B cell (primary cell): ENCODE measurements around the gene SIDT2. TPM values are rescaled to one million over a fixed set of nuclear protein-coding genes. Genes with fewer than 3 reads are reported as not detected.

Experiments used
- ATAC-seq: fragments of 200-7000 bp; cut with Tn5 transposase; one replicate; pipeline ENCODE4 v1.10.0; 2021; ENCODE audit warnings: low read depth, mild to moderate bottlenecking, moderate number of reproducible peaks, moderate library complexity
- CTCF ChIA-PET: fragments of 350-600 bp; sonication (Branson Sonifier 250); formaldehyde crosslinking; loops from one replicate; lab custom pipeline; 2021; ENCODE audit warnings: antibody characterized with exemption, inconsistent platforms; lab: Charles Lee
- POLR2A ChIA-PET: fragments of 350-600 bp; sonication (Branson Sonifier 250); formaldehyde crosslinking; loops from one replicate; lab custom pipeline; 2021; ENCODE audit warnings: antibody characterized with exemption; lab: Charles Lee
- DNase-seq: peaks from one replicate; pipeline ENCODE4 v3.0.0; 2013
- H2AFZ ChIP-seq: 2 replicates; pipeline ENCODE4 v1.6.1; 2012; ENCODE audit warnings: mild to moderate bottlenecking, low read depth, low read length; ENCODE audit not compliant: insufficient read depth, poor library complexity, severe bottlenecking
- H3K27ac ChIP-seq, 2 donors: 1 replicate in 1 of 2; 2 replicates in 1 of 2; pipeline ENCODE4 v1.5.1; 2012 to 2013; ENCODE audit warnings: low read length in 2 of 2, mild to moderate bottlenecking in 2 of 2, moderate library complexity in 1 of 2
- H3K27me3 ChIP-seq, 4 experiments: fragments of 200-600 bp in 1 of 4; sonication (generic) in 1 of 4; replicated peaks in 1 of 4; 1 replicate in 2 of 4; 2 replicates in 2 of 4; pipeline versions ENCODE4 v1.6.1 to v1.7.0; 2013 to 2016; ENCODE audit warnings: low read length in 3 of 4, mild to moderate bottlenecking in 2 of 4, mixed read lengths in 1 of 4, moderate library complexity in 1 of 4; ENCODE audit not compliant: insufficient read depth in 4 of 4, control insufficient read depth in 3 of 4; ENCODE audit errors: control extremely low read depth in 1 of 4
- H3K36me3 ChIP-seq, 2 experiments: replicated peaks in 1 of 2; 1 replicate in 1 of 2; 2 replicates in 1 of 2; pipeline versions ENCODE4 v1.6.1 to v1.7.1; 2013; ENCODE audit warnings: low read length in 1 of 2; ENCODE audit not compliant: insufficient read depth in 2 of 2, control insufficient read depth in 1 of 2; ENCODE audit errors: control extremely low read depth in 1 of 2, extremely low read depth in 1 of 2
- H3K4me1 ChIP-seq, 2 donors: fragments of 200-600 bp in 1 of 2; sonication (generic) in 1 of 2; 1 replicate in 1 of 2; 2 replicates in 1 of 2; pipeline versions ENCODE4 v1.5.1 to v1.6.1; 2013 to 2017; ENCODE audit warnings: low read length in 2 of 2; ENCODE audit not compliant: control insufficient read depth in 2 of 2, insufficient read depth in 2 of 2
- H3K4me2 ChIP-seq: replicated peaks from 2 replicates; pipeline ENCODE3; 2012; ENCODE audit warnings: mild to moderate bottlenecking, low read depth, low read length; ENCODE audit not compliant: poor library complexity, severe bottlenecking
- H3K4me3 ChIP-seq, 5 experiments: fragments of 200-600 bp in 1 of 5; sonication (generic) in 1 of 5; 1 replicate in 3 of 5; 2 replicates in 2 of 5; pipeline versions ENCODE4 v1.5.1 to v1.7.0; 2011 to 2016; ENCODE audit warnings: low read length in 4 of 5, mild to moderate bottlenecking in 4 of 5, low read depth in 2 of 5, control low read depth in 1 of 5, moderate library complexity in 1 of 5; ENCODE audit not compliant: insufficient read depth in 1 of 5; ENCODE audit errors: control extremely low read depth in 1 of 5, extremely low read depth in 1 of 5
- H3K79me2 ChIP-seq: fragments of 200-600 bp; sonication (generic); one replicate; pipeline ENCODE4 v1.6.0; 2016; ENCODE audit warnings: low read length; ENCODE audit not compliant: control insufficient read depth, insufficient read depth
- H3K9ac ChIP-seq: fragments of 200-600 bp; sonication (generic); 2 replicates; pipeline ENCODE4 v1.6.1; 2017; ENCODE audit warnings: mild to moderate bottlenecking, low read length, moderate library complexity
- H3K9me3 ChIP-seq, 3 donors: one replicate each; pipeline versions ENCODE4 v1.6.1 to v1.7.1; 2013; ENCODE audit warnings: low read length in 2 of 3; ENCODE audit not compliant: control insufficient read depth in 2 of 3, insufficient read depth in 1 of 3; ENCODE audit errors: control extremely low read depth in 1 of 3
- H4K20me1 ChIP-seq: 2 replicates; pipeline ENCODE4 v1.6.0; 2012; ENCODE audit warnings: mild to moderate bottlenecking, low read length; ENCODE audit not compliant: insufficient read depth, control insufficient read depth, poor library complexity, severe bottlenecking
- H3K27ac Mint-ChIP-seq: one replicate; pipeline ENCODE4 v1.8.0; 2021; ENCODE audit warnings: mixed read lengths
- H3K27me3 Mint-ChIP-seq: one replicate; pipeline ENCODE4 v1.8.0; 2021; ENCODE audit warnings: mixed read lengths
- H3K4me1 Mint-ChIP-seq: one replicate; pipeline ENCODE4 v1.8.0; 2021; ENCODE audit warnings: mixed read lengths
- H3K4me3 Mint-ChIP-seq: one replicate; pipeline ENCODE4 v1.8.0; 2021; ENCODE audit warnings: mixed read lengths
- H3K9me3 Mint-ChIP-seq: one replicate; pipeline ENCODE4 v1.8.0; 2022; ENCODE audit warnings: mixed read lengths; ENCODE audit not compliant: insufficient read depth
- CTCF ChIP-seq: fragments of 200-600 bp; IDR thresholded peaks from one replicate; pipeline ENCODE4 v1.8.0; 2022; ENCODE audit warnings: antibody characterized with exemption, mild to moderate bottlenecking
- EZH2 ChIP-seq: IDR thresholded peaks from 2 replicates; pipeline ENCODE4 v1.6.1; 2012; ENCODE audit warnings: borderline replicate concordance, low read depth, mild to moderate bottlenecking, moderate library complexity, low read length; ENCODE audit not compliant: insufficient read depth, poor library complexity, severe bottlenecking
- WGBS: methylation state at CpG from one replicate; pipeline ENCODE4 v1.1.5; 2013; ENCODE audit warnings: missing lambda C conversion rate; ENCODE audit not compliant: insufficient coverage; 5-methylcytosine and 5-hydroxymethylcytosine counted together
- intact Hi-C: fragments of 100-400 bp; cut with micrococcal nuclease; formaldehyde crosslinking; loops from one replicate; pipeline ENCODE4 v1.10.0; 2022
- polyA plus RNA-seq: library from polyadenylated mRNA; depleted of rRNA; stranded (reverse); fragments of >200 nt; gene quantifications from 2 replicates; pipeline ENCODE4 v1.2.3, GENCODE V29; 2012
- total RNA-seq, 2 donors: library from RNA; stranded (reverse); fragments of 120-200 nt in 1 of 2; gene quantifications; 1 replicate in 1 of 2; 2 replicates in 1 of 2; pipeline versions ENCODE4 v1.2.3 to v1.2.4, GENCODE V29; 2013 to 2022

SIDT2 gene
- total and polyA plus RNA-seq, 2 donors (not counting 1 experiment from before 2014, with no cell fraction given), result 78.9 to 241 TPM

GRCh38 chr11:117200813-117201657 lies 22.5 kb downstream of the SIDT2 start:
- peak overlapping the region; percentile 82 for H3K27ac Mint-ChIP-seq
- peaks cover 11% of the 10 kb centered on the region for H4K20me1 ChIP-seq
- 99% methylated on average over 10 of the region's 12 CpGs for WGBS
- peak overlapping the region; percentile 27 for H3K4me2 ChIP-seq
- H3K79me2 ChIP-seq, result no peaks in the 10 kb centered on the region
- no peak overlapping the region for H3K4me3 Mint-ChIP-seq
- no peak overlapping the region for H3K4me3 ChIP-seq
- H3K4me1 Mint-ChIP-seq, result peaks cover 30% of the 10 kb centered on the region
- H2AFZ ChIP-seq, result no peak overlapping the region
- no peak for ATAC-seq
- intact Hi-C loops, result no loop called here
- H3K4me1 ChIP-seq, result peaks cover 15 to 36% of the 10 kb centered on the region in 2 donors
- H3K27ac ChIP-seq, result peak overlapping the region in 1 of 2 donors; percentile 68
- H3K27me3 ChIP-seq, result no peaks in the 10 kb centered on the region
- no peaks in the 10 kb centered on the region for H3K27me3 Mint-ChIP-seq
- CTCF ChIA-PET, result interaction anchor here (0.8 kb wide), 1 partner anchor 73 kb away, joined by 3 read pairs; no protein-coding TSS in a partner anchor
- no peak for DNase-seq
- H3K9me3 ChIP-seq, result no peaks in the 10 kb centered on the region
- no peaks in the 10 kb centered on the region for H3K9me3 Mint-ChIP-seq
- H3K36me3 ChIP-seq, result peaks cover 0 to 65% of the 10 kb centered on the region in 2 experiments
- POLR2A ChIA-PET, result interaction anchor here (1.1 kb wide), 1 partner anchor 25 kb away, joined by 3 read pairs; no protein-coding TSS in a partner anchor
- no peak for TF ChIP-seq EZH2
- no peak for TF ChIP-seq CTCF
- no peak overlapping the region for H3K9ac ChIP-seq
